Breast epithelium (tissue), 4 donors: ENCODE results near the gene POMP. TPM values are rescaled to one million over a fixed set of nuclear protein-coding genes. Genes with fewer than 3 reads are reported as not detected.

Experiments
- DNase-seq, 2 donors: peaks; one replicate each; pipeline ENCODE4 v3.0.0-alpha.2; 2019; ENCODE audit warnings: low spot score in 2 of 2
- H3K27ac ChIP-seq, 2 donors: fragments of 200-600 bp; sonication (generic) in 1 of 2; one replicate each; pipeline ENCODE4 v1.5.1; 2016 to 2019; ENCODE audit warnings: mild to moderate bottlenecking in 1 of 2
- H3K27me3 ChIP-seq, 2 donors: fragments of 200-600 bp; sonication (generic) in 1 of 2; one replicate each; pipeline versions ENCODE4 v1.5.1 to v1.6.0; 2017 to 2019; ENCODE audit warnings: control low read depth in 1 of 2, mild to moderate bottlenecking in 1 of 2
- H3K36me3 ChIP-seq: fragments of 200-600 bp; one replicate; pipeline ENCODE4 v1.5.1; 2019
- H3K4me1 ChIP-seq, 2 donors: fragments of 200-600 bp; sonication (generic); one replicate each; pipeline ENCODE4 v1.5.1; 2016 to 2019; ENCODE audit warnings: control low read depth in 1 of 2
- H3K4me3 ChIP-seq, 3 donors: fragments of 200-600 bp; sonication (generic); 1 replicate in 2 of 3; 2 replicates in 1 of 3; pipeline ENCODE4 v1.5.1; 2016 to 2019; ENCODE audit warnings: mild to moderate bottlenecking in 3 of 3, moderate library complexity in 2 of 3
- H3K9me3 ChIP-seq, 2 donors: fragments of 200-600 bp; sonication (generic) in 1 of 2; one replicate each; pipeline ENCODE4 v1.5.1; 2016 to 2019; ENCODE audit warnings: control low read depth in 1 of 2
- CTCF ChIP-seq, 3 donors: fragments of 450-650 bp; IDR thresholded peaks; one replicate each; pipeline ENCODE4 v1.5.1; 2016 to 2017; ENCODE audit warnings: antibody characterized with exemption in 3 of 3, mild to moderate bottlenecking in 3 of 3, moderate library complexity in 3 of 3
- POLR2A ChIP-seq: fragments of 450-650 bp; IDR thresholded peaks from one replicate; pipeline ENCODE4 v1.6.1; 2016; ENCODE audit warnings: antibody characterized with exemption, mild to moderate bottlenecking, moderate library complexity
- POLR2AphosphoS5 ChIP-seq, 3 donors: sonication (generic); formaldehyde crosslinking; IDR thresholded peaks; one replicate each; pipeline ENCODE4 v1.6.1; 2017; ENCODE audit warnings: antibody characterized with exemption in 3 of 3
- intact Hi-C: fragments of 100-400 bp; cut with DNase I; formaldehyde crosslinking; loops from one replicate; pipeline ENCODE4 v1.15.1; 2023; ENCODE audit warnings: low total_unique reads
- total RNA-seq, 3 donors: library from RNA; depleted of rRNA; stranded (reverse); fragments of >200 nt; gene quantifications; one replicate each; pipeline ENCODE4 v1.1.0, GENCODE V29; 2016

Gene POMP
- total RNA-seq, 3 donors from 2014 or later = 47.3 to 72.5 (median 65.5) TPM

- H3K4me3 ChIP-seq = no peak overlapping the region
- DNase-seq = peak in 1 of 2 donors; percentile 38
- intact Hi-C loops = no loop called here
- H3K4me1 ChIP-seq = no peaks in the 10 kb centered on the region
- peak overlapping the region; percentile 17 to 65 for H3K27ac ChIP-seq
- no peaks in the 10 kb centered on the region for H3K27me3 ChIP-seq
- no peaks in the 10 kb centered on the region for H3K36me3 ChIP-seq
- no peaks in the 10 kb centered on the region for H3K9me3 ChIP-seq
- TF ChIP-seq CTCF (IDR thresholded peaks at IDR 0.05) = no peak
- TF ChIP-seq POLR2AphosphoS5 (IDR thresholded peaks at IDR 0.05) = peak in 1 of 3 donors; percentile 11
Observed at GRCh38 chr13:28716511-28716910, 57.6 kb downstream of the POMP start.

- DNase-seq = no peak
- Histone ChIP-seq H3K9me3 (no peaks in the 10 kb centered on the region), H3K4me3 (peak overlapping the region in 1 of 3 donors; percentile 70), H3K27me3 (no peaks in the 10 kb centered on the region), H3K27ac (peak overlapping the region in 1 of 2 donors; percentile 65), H3K4me1 (no peaks in the 10 kb centered on the region), H3K36me3 (no peaks in the 10 kb centered on the region)
- TF ChIP-seq POLR2A (no peak), POLR2AphosphoS5 (IDR thresholded peaks at IDR 0.05) (no peak)
- intact Hi-C loops = no loop called here
Observed at GRCh38 chr13:28717170-28717569, 58.2 kb downstream of the POMP start.

- H3K4me3 ChIP-seq = peak overlapping the region; percentile 70 to 78 (median 73)
- intact Hi-C loops = no loop called here
- H3K4me1 ChIP-seq = no peaks in the 10 kb centered on the region
- no peaks in the 10 kb centered on the region for H3K36me3 ChIP-seq
- TF ChIP-seq CTCF (IDR thresholded peaks at IDR 0.05) = no peak
- no peak for TF ChIP-seq POLR2A
- TF ChIP-seq POLR2AphosphoS5 (IDR thresholded peaks at IDR 0.05) = no peak
- H3K9me3 ChIP-seq = no peaks in the 10 kb centered on the region
- peak overlapping the region; percentile 91 to 92 for H3K27ac ChIP-seq
- no peak for DNase-seq
- H3K27me3 ChIP-seq = no peaks in the 10 kb centered on the region
Observed at GRCh38 chr13:28718196-28718542, 59.2 kb downstream of the POMP start.

GRCh38 chr13:28718543-28719226, 59.8 kb downstream of the POMP start, which contains the start of gene SLC46A3:
SLC46A3 (minus strand) TSS chr13:28718970; CDS start chr13:28717998, 972 bp downstream.
- TF ChIP-seq CTCF (IDR thresholded peaks at IDR 0.05) (no peak), POLR2A (peak; percentile 11), POLR2AphosphoS5 (IDR thresholded peaks at IDR 0.05) (peak; percentile 55 to 77 (median 75))
- Histone ChIP-seq H3K4me1 (no peaks in the 10 kb centered on the region), H3K27me3 (no peaks in the 10 kb centered on the region), H3K4me3 (peak within 1 kb of the TSS; percentile 70 to 78 (median 73)), H3K27ac (peak within 1 kb of the TSS; percentile 91 to 92), H3K9me3 (no peaks in the 10 kb centered on the region), H3K36me3 (no peaks in the 10 kb centered on the region)
- peak; percentile 95 to 97 for DNase-seq
- intact Hi-C loops = no loop called here

- no peaks in the 10 kb centered on the region for H3K27me3 ChIP-seq
- no peak for DNase-seq
- no peaks in the 10 kb centered on the region for H3K4me1 ChIP-seq
- peak overlapping the region; percentile 70 to 78 (median 73) for H3K4me3 ChIP-seq
- H3K36me3 ChIP-seq = no peaks in the 10 kb centered on the region
- no peaks in the 10 kb centered on the region for H3K9me3 ChIP-seq
- peak overlapping the region; percentile 91 to 92 for H3K27ac ChIP-seq
- intact Hi-C loops = no loop called here
- TF ChIP-seq POLR2AphosphoS5 (IDR thresholded peaks at IDR 0.05) (no peak), CTCF (IDR thresholded peaks at IDR 0.05) (no peak), POLR2A (no peak)
Observed at GRCh38 chr13:28719227-28720055, 60.5 kb downstream of the POMP start.
